HG03520 (cell line): ENCODE measurements around the gene CACNA1F.
A peak's percentile ranks its signal among the peaks of the same experiment; 100 is the strongest.

Source experiments
- ATAC-seq: cut with Tn5 transposase; IDR thresholded peaks from one replicate; pipeline ENCODE4 v1.9.1; 2021; ENCODE audit warnings: mild to moderate bottlenecking, moderate library complexity; ENCODE audit not compliant: unreplicated experiment

The CACNA1F gene

GRCh38 chrX:49202022-49202421 lies 31.1 kb downstream of the CACNA1F start:
- no peak for ATAC-seq

DNA sequence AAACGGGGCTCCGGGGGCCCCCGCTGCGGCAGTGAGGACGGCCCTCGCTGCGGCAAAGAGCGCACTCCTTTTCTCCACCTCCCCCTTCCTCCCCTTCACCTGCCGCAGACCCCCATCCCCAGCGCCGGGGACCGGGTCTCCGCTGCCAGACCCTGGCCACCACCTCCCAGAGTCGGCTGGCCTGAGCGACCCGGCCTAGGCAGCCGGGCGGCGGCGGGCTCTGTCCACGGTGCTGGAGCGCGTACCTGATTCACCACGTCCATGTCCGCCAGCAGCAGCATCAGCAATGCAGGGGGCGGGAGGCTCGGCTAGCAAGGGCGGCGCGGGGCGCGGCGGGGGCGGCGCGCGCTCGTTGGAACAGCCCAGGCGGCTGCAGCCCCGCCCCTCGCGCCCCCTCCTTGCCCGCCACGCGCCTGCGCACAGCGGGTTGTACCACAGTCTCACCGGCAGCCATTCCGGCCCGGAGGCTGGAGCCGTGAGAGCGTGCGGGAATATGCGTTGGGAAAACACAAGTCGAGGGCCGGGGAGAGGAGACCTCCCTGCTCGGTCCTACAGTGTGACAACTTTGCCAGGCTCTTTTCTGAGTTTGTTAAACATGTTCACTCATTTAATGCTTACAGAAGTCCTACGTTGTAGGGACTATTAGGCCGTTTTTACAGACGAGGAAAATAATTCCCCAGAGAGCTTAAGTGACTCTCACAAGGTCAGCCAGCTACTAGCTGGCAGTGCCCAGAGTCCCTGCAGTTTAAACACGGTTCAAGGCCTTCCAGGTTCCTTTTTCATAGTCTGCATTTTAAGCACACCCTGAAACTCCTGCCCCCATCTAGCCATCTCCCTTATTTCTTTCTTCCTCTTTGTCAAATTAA lies 33.0 kb downstream of the CACNA1F start, which contains the start of gene SYP:
Gene SYP (minus strand): TSS at position 288 of the 866 bp plus-strand sequence. CDS start 7 bp downstream, at position 281.
- ATAC-seq = peak; percentile 88

DNA sequence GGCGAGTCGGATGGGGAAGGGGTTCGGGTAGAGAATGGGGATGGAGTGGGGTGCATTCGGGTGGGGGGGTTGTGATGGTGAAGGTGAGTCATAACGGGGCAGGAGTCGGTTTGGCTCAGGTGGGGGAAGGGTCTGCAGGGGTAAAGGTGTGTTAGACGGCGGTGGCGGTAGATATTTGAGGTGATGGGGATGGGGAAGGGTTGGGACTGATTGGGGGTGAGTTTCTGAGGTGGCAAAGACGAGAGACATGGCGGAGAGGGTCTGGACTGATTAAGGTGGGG lies 33.9 kb downstream of the CACNA1F start:
- no peak for ATAC-seq

DNA sequence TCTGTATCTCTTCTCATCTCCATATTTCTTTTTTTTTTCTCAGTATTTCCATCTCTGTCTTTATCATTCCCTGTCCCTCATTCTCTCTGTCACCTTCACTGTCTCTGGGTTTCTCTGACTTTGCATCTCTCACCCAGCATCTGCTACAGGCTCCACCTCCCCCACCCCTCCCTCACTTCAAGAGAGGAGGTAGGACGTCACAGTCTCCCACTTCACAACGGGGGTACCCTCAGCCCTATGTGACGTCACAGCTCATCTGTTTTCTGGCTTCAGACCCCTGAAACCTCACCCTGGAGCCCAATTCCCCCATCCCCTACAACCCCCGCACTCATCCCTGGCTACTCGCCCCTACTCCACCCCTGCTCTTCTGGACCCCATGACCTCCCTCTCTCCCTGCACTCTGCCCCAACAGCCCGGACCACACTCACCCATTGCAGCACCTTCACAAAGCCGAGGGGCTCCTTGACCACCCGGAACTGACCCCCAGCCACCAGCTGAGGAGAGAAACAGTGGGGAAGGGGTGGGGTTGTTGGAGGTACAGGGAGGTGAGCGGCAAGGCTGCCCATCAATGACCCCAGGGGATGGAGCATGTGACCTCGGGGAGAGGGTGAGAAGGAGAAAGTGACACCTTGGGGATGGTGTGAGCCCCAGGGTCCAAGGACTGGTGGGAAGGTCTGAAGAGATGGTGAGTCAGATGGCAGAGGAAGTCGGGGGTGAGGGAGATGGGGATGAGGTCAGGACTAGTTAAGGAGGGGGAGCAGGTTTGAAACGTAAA lies 34.4 kb downstream of the CACNA1F start:
- ATAC-seq = no peak

DNA sequence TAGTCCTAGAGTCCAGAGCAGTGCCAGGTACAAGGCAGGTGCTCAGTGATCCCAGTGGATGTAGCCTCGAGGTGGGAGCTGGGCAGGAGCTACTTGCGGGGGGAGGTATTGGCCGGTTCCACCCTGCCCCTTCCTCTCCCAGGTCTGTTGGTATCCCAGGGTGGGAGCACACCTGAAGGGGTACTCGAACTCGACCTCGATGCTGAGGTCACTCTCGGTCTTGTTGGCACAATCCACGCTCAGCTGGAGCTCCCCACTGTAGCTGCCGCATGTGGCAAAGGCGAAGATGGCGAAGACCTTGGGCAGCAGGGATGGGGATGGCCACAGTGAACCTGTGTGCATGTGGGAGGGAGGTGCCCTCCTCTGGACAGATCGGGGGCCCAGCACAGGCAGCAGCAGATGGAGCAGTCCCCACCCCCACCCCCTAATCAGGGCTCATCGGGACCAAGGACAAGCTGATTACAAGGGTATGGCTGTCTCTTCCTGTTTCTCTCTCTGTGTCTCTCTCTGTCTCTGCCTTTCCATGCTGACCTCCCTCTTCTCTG lies 35.5 kb downstream of the CACNA1F start:
- ATAC-seq = no peak

- no peak for ATAC-seq
Measured at GRCh38 chrX:49193542-49193964, 39.6 kb downstream of the CACNA1F start.

DNA sequence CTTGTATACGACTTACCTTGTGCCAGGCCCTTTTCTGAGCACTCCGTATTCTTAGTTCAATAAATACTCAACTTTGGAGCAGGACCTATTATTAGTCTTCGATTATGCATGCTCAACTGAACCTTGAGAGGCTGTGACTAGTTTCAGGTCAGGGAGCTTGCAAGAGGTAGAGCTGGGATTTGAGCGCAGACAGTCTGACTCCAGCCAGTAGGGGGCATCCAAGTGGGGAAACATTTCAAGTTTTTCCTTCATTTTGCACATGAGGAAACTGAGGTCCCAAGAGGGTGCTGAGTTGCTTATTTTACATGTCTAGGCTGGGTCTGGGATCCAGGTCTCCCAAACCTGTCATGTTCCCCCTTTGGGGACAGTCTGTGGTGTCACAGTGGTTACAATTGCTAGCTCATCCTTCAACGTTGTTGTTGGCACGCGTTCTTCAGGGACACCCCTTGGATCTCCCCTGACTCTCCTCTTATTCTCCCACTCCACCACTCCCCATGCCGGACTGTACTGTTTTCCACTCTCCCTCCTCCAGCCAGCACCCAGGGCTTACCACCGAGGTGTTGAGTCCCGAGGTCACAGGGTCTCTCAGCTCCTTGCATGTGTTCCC lies 40.3 kb downstream of the CACNA1F start:
- no peak for ATAC-seq

DNA sequence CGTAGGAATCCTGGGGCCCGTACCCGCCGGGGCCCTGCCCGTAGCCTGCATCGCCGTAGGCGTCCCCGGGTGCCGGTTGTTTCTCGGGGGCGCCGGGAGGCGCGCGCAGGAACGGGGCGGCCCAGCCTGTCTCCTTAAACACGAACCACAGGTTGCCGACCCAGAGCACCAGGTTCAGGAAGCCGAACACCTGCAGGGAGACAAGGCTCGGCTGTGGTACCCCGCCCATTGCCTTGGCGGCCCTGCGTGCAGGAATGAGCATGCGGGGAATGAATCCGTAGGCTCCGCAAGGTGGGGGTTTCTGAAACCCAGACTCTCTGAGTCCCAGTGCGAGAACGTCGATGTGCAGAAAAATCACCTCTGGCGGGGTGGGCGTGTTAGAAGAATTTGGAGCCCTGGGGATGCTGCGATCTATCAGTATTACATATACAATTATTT lies 41.5 kb downstream of the CACNA1F start:
- ATAC-seq = peak; percentile 8

DNA sequence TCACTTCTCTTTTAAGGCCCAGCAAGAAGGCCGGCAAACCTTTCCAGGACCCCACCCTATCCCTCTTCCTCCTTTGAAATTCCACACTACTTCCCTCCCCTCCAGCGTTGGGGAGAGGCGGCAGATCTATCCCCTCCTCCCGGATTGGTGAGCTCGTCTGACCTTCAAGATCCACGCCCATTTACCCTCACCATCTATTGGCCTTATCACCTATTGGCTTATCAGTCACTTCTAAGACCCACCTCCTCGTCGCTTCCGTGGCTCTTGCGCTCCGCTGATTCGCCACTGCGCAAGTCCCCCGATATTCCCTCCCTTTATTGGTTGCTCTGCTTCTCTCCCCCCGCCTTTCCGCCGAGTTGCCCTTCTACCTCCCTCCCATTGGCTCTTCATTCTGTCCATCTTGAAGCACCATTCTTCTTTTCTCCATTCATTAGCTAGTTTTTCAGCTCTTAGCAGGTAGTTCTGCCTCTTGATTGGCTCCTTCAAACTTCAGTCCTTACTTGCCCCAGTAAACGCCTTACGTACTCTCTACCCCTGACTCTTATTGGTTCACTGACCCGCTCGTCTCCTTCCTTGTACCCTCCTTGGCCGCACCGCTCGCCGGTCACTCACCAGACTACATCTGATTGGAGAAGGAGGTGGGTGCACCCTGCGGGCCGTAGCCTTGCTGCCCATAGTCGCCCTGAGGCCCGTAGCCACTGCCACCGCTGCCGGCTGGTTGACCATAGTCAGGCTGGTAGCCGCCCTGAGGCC lies 42.1 kb downstream of the CACNA1F start:
- peak; percentile 89 for ATAC-seq

GRCh38 chrX:49189606-49190005 lies 43.5 kb downstream of the CACNA1F start:
- ATAC-seq = no peak

DNA sequence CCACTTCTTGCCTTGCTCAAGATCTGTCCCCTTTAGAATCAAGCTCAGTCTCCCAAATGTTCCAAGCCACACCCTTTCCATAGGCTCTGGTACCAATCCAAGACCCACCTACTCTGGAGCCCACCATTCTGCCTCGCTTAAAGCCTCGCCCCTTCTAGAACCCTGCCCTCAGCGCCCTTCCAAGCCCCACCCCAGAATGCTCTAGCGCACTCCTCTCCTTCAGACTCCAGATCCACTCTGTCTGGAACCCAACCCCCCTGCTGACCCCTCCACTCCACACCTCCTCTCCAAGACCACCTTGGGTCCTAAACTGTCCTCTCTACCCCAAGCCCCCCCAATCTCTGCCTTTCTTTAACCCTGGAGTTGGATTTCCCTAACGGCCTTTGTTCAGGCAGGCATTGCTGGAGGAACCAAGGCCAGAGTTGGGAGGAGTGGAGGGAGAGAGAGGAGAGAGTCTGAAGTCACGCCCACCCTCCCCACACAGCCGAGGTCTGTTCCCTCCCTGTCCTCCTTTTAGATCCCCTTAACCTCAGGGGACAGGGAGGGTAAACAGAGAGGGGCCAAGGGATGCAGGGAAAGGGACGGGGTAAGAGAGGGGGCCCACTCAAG lies 44.6 kb downstream of the CACNA1F start:
- ATAC-seq = no peak

DNA sequence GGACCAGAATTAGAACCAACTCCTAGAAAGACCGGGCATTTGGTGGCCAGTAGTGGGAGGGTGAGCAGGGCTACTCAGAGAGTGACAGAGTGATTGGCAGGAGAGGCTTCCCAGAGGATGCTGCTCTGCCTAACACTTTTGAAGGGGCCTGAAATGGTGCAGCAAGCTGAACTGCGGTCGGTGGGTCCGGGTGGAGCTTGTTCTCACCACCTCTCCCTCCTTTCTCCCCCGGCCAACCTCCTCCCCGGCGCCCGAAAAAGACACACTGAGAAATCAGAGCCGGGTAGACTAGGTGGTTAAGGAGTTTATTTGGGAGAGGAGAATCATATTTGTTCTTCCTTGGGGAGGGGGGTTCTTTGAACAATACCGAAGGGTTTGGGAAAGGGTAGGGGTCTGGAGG lies 45.6 kb downstream of the CACNA1F start:
- no peak for ATAC-seq

DNA sequence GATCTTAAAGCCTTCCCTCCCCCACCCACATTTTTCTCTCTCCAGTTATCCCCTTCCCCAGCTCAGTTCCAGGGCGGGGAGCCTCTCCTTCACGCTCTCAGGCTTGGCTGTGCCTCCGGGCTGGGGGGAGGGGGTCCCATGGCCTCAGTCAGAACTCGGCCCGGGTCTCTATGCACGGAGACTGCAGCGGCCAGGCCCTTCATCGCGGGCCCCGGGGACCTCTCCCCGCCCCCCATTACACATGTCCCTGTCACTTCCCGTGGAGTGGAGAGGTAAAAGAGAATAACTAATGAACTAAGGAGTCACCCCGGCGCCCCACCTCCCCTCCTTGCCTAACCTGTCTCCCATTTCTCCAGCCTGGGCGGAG lies 46.1 kb downstream of the CACNA1F start:
- ATAC-seq = no peak

- ATAC-seq = peak; percentile 24
Measured at GRCh38 chrX:49186125-49187027, 46.8 kb downstream of the CACNA1F start, which contains the start of gene PRICKLE3. Gene PRICKLE3 (minus strand): TSS chrX:49186373. CDS start chrX:49186297, 76 bp downstream.

- ATAC-seq = no peak
Measured at GRCh38 chrX:49184294-49185281, 48.6 kb downstream of the CACNA1F start.

DNA sequence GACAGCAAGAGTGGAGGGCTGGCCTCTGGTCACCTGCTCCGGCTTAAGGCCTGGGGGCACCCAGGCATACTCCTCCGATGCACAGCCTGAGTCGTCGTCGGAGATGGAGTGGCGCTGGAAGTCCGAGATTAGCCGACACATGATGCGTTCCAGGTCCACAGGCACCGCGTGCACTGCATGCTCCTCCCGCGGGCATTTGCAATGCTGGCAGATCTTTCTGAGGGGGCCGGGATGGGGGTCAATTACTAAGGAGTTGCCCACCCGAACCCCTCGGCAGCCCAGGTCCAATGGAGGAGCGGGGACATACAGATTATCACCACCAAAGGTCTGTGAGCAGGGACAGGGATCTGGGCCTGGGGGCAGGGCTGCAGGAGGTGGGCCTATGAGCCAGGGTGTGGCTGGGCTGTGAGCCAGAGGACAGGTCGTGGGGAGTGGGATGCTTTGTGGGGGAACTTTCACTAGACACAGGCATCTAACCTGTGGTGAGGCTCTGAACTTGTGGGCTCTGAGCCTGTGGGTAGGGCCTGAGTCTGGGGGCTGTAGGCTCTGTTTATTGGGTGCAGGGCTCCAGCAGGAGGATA lies 49.3 kb downstream of the CACNA1F start:
- ATAC-seq = no peak

DNA sequence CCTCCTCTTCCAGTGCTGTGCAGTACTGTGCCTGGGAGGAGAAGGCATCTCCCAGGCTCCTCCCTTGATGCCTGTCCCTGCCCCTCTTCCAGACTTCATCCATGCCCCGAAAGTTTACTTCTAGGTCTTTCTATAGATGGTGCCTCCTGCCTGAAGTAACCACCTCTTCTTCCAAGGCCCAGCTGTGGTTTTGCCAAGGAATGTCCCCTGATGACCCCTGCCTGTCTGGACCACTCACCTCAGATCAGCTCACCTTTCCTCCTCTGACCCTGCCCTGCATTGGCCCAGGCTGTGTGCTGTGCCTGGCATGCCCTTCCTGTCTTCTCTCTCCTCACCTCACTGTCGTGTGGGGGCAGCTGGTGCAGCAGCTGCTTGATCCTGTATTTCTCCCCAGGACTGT lies 53.8 kb downstream of the CACNA1F start:
- ATAC-seq = no peak

DNA sequence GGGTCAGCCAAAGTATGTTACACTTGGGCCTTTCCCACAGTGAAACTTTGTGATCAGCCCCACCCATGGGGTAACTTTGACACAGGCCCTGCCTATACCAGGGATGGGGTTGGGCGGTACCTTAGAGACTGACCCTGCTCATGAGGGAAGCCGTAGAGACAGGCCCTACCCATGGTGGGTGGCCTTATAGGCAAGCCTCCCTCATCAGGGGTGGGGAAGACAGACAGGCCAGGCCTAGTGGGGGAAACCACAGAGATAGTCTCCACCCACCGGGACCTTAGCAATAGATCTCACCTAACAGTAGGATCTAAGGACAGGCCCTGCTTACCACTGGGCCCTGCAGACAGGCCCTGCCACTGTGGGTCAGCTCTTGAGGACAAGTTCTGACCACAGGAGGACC lies 54.6 kb downstream of the CACNA1F start:
- ATAC-seq = no peak
